Ectodermal cell (in vitro differentiated cells): ENCODE data around the gene USH1C.

Source experiments
- H3K27ac ChIP-seq: 2 replicates; pipeline ENCODE4 v1.7.0; 2013; ENCODE audit warnings: mild to moderate bottlenecking, low read depth, low read length; ENCODE audit not compliant: insufficient read depth, poor library complexity, severe bottlenecking
- H3K27me3 ChIP-seq: 2 replicates; pipeline ENCODE4 v1.7.0; 2013; ENCODE audit warnings: mild to moderate bottlenecking, low read length; ENCODE audit not compliant: insufficient read depth, control insufficient read depth, poor library complexity, severe bottlenecking
- H3K36me3 ChIP-seq: one replicate; pipeline ENCODE4 v1.7.0; 2013; ENCODE audit warnings: low read length; ENCODE audit not compliant: control insufficient read depth, insufficient read depth
- H3K4me1 ChIP-seq: one replicate; pipeline ENCODE4 v1.7.0; 2013; ENCODE audit warnings: low read length; ENCODE audit not compliant: control insufficient read depth, insufficient read depth
- H3K4me3 ChIP-seq: 2 replicates; pipeline ENCODE4 v1.7.0; 2013; ENCODE audit warnings: low read depth, low read length, control low read depth; ENCODE audit not compliant: insufficient read depth
- H3K9me3 ChIP-seq: 2 replicates; pipeline ENCODE4 v1.7.0; 2013; ENCODE audit warnings: mild to moderate bottlenecking, low read length, moderate library complexity; ENCODE audit not compliant: control insufficient read depth
- WGBS, 2 experiments: methylation state at CpG; one replicate each; pipeline ENCODE4 v1.1.7; 2013; ENCODE audit warnings: missing lambda C conversion rate in 2 of 2; 5-methylcytosine and 5-hydroxymethylcytosine counted together

Gene USH1C

GRCh38 chr11:17527628-17527995, 16.6 kb downstream of the USH1C start:
- H3K27ac ChIP-seq, result no peak overlapping the region
- peaks cover 8% of the 10 kb centered on the region for H3K4me1 ChIP-seq
- 87 to 88% methylated on average over 3 of the region's 3 CpGs for WGBS, 2 experiments
- no peaks in the 10 kb centered on the region for H3K27me3 ChIP-seq
- no peak overlapping the region for H3K4me3 ChIP-seq
- H3K36me3 ChIP-seq, result no peaks in the 10 kb centered on the region
- no peaks in the 10 kb centered on the region for H3K9me3 ChIP-seq

DNA sequence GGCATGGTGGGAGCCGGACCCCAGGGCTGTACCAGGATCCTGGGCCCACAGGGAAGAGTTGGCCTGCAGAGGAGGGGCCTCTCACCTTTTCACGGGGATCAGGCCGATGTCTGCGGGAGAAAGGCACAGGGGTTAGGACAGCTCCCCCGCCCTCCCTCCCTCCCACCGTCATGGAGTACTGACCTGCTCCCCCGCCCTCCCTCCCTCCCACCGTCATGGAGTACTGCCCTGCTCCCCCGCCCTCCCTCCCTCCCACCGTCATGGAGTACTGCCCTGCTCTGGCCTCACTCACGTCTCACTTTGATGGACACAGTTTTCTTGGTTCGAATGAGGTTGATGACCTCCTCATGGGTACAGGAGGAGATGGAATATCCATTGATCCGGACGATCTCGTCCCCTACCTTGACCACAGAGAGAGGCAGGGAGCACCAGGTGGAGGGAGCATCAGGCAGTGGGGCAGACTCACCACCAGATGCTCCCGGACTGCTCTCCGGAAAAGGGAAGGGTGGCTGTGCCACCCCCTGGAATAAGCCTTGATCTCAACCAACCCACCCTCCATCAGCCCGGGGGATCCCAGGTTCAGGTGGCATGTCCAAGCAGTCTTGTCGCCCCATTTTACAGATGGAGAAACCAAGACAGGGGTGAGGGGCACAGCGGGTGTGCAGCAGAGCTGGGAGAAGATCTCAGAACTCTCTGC, 17.1 kb downstream of the USH1C start:
- 87 to 92% methylated on average over 14 to 15 of the region's 20 CpGs for WGBS, 2 experiments
- peaks cover 8% of the 10 kb centered on the region for H3K4me1 ChIP-seq

DNA sequence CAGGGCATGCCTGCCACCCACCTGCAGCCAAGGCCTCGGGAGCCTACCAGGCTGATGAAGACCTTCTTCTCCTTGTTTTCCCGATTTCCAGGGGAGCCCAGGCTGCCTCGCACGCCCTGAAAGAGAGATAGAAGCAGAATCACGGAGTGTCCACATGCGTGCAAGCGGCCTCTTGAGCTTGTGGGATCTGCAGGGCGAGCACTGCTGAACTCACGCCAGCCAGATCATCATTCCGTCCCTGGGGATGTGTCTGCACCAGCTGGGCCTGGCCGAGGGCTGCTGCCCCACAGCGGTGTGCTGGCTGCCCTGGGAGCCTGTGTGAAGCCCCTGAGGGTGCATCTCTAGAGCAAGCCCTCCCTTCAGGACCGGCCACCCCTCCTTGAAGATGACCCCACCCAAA, 17.9 kb downstream of the USH1C start:
- Histone ChIP-seq H3K36me3 (no peaks in the 10 kb centered on the region), H3K4me1 (peaks cover 8% of the 10 kb centered on the region), H3K27me3 (no peaks in the 10 kb centered on the region), H3K4me3 (no peak overlapping the region), H3K9me3 (no peaks in the 10 kb centered on the region), H3K27ac (no peak overlapping the region)
- WGBS, 2 experiments, result 91 to 92% methylated on average over 13 of the region's 13 CpGs

More for the DNA sequence above, 17.1 kb downstream of the USH1C start:
- no peaks in the 10 kb centered on the region for H3K9me3 ChIP-seq
- H3K36me3 ChIP-seq, result no peaks in the 10 kb centered on the region
- no peak overlapping the region for H3K27ac ChIP-seq
- no peak overlapping the region for H3K4me3 ChIP-seq
- no peaks in the 10 kb centered on the region for H3K27me3 ChIP-seq

GRCh38 chr11:17525570-17525969, 18.6 kb downstream of the USH1C start:
- H3K9me3 ChIP-seq, result no peaks in the 10 kb centered on the region
- 91 to 94% methylated on average over 4 of the region's 4 CpGs for WGBS, 2 experiments
- no peaks in the 10 kb centered on the region for H3K27me3 ChIP-seq
- H3K4me3 ChIP-seq, result no peak overlapping the region
- no peaks in the 10 kb centered on the region for H3K36me3 ChIP-seq
- H3K4me1 ChIP-seq, result peaks cover 8% of the 10 kb centered on the region
- no peak overlapping the region for H3K27ac ChIP-seq

- no peak overlapping the region for H3K4me3 ChIP-seq
- H3K9me3 ChIP-seq, result no peaks in the 10 kb centered on the region
- no peaks in the 10 kb centered on the region for H3K4me1 ChIP-seq
- H3K27ac ChIP-seq, result no peak overlapping the region
- no peaks in the 10 kb centered on the region for H3K36me3 ChIP-seq
- WGBS, 2 experiments, result 94 to 96% methylated on average over 9 of the region's 9 CpGs
- no peaks in the 10 kb centered on the region for H3K27me3 ChIP-seq
Measured at GRCh38 chr11:17524221-17524620, 20.0 kb downstream of the USH1C start.

- no peak overlapping the region for H3K27ac ChIP-seq
- WGBS, 2 experiments, result 91 to 92% methylated on average over 17 of the region's 17 CpGs
- H3K4me1 ChIP-seq, result no peaks in the 10 kb centered on the region
- H3K27me3 ChIP-seq, result no peaks in the 10 kb centered on the region
- no peaks in the 10 kb centered on the region for H3K36me3 ChIP-seq
- no peak overlapping the region for H3K4me3 ChIP-seq
- H3K9me3 ChIP-seq, result no peaks in the 10 kb centered on the region
Measured at GRCh38 chr11:17522655-17523054, 21.6 kb downstream of the USH1C start.

GRCh38 chr11:17521106-17521900, 22.9 kb downstream of the USH1C start:
- no peaks in the 10 kb centered on the region for H3K4me1 ChIP-seq

DNA sequence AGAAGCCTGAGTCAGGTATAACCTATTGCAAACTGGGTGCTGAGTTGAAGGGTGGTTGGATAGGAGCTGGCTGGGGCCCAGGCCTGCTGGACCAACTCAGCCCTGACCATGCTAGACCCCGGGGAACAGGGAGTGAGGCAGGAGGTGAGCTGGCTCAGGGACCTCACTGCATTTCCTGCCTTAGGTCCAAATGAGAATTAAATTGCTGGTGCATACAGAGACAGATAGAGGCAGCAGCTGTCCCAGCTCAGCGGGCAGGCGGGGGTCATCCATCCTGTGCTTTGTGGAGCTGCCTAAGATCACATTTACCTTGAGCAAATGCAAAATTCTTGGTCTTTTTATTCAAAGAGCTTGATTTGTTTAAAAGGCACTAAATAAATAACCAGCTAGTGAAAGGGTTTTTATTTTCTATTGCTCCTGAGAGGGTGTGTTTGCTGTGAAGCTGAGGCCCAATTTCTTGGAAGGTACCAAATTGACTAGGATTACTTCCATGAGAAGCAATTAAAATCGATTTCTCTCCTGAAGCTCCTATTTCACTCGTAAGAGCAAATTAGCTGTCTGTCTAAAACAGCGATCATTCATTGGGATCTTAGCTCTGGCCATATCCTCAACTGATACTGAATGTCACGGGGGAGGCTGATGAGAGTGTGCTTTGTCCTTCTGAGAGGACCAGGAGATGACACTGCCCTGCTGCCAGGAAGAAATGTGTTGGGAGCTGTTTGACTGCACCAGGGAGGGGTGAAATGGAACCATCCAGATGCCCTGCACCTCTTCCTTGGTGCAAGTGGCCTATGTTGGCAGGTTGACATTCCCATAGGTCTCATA, 24.9 kb downstream of the USH1C start:
- no peaks in the 10 kb centered on the region for H3K9me3 ChIP-seq
- no peak overlapping the region for H3K4me3 ChIP-seq
- WGBS, 2 experiments, result 87 to 88% methylated on average over 7 of the region's 7 CpGs
- H3K27me3 ChIP-seq, result no peaks in the 10 kb centered on the region
- no peak overlapping the region for H3K27ac ChIP-seq
- H3K36me3 ChIP-seq, result no peaks in the 10 kb centered on the region
- H3K4me1 ChIP-seq, result no peaks in the 10 kb centered on the region

More at GRCh38 chr11:17521106-17521900, 22.9 kb downstream of the USH1C start:
- H3K27me3 ChIP-seq, result no peaks in the 10 kb centered on the region
- no peaks in the 10 kb centered on the region for H3K9me3 ChIP-seq
- WGBS, 2 experiments, result 93% methylated on average over 10 to 11 of the region's 11 CpGs
- no peak overlapping the region for H3K4me3 ChIP-seq
- no peaks in the 10 kb centered on the region for H3K36me3 ChIP-seq
- no peak overlapping the region for H3K27ac ChIP-seq

DNA sequence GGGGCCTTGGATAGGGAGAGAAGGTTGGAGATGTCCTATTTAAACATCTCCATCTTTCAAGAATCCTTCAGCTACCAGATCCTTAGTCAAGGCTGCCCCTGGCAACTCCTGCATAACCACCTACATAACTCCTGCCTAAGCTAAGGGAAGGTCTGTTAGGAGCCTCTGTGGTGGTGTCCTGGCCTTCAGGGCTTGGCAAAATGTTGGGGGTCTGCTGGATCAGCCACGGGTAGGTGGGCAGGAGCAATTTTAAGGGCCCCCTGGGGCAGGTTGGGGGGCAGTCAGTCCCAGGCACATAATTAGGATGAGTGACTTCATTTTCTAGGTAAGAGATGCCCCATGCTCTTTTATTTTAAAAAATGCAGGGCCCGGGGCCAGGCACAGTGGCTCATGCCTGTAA, 25.9 kb downstream of the USH1C start:
- Histone ChIP-seq H3K36me3 (no peaks in the 10 kb centered on the region), H3K9me3 (no peaks in the 10 kb centered on the region), H3K27me3 (no peaks in the 10 kb centered on the region), H3K4me3 (no peak overlapping the region), H3K4me1 (no peaks in the 10 kb centered on the region), H3K27ac (no peak overlapping the region)
- 93 to 96% methylated on average over 2 of the region's 2 CpGs for WGBS, 2 experiments

DNA sequence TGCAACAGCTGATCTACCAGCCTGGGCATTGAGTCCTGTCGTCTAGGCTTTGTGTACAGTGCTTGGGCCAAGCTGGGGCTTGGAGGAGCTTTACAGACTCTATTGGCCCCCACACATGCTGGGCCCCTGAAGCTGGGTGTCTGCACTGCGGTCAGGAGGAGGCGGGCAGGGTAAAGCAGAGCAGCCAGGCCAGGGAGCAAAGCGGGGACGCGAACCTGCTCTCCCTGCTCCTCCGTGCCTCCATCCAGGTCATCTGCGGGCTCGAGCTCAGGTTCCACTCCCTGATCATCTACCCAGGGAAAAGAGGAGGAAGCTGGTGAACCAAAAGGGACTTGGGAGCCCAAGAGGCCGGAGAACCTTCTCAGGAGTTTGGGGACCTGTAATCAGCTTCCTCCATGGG, 27.0 kb downstream of the USH1C start:
- no peaks in the 10 kb centered on the region for H3K27me3 ChIP-seq
- H3K36me3 ChIP-seq, result no peaks in the 10 kb centered on the region
- H3K4me3 ChIP-seq, result no peak overlapping the region
- WGBS, 2 experiments, result 94 to 95% methylated on average over 10 of the region's 10 CpGs
- H3K27ac ChIP-seq, result no peak overlapping the region
- H3K9me3 ChIP-seq, result no peaks in the 10 kb centered on the region
- no peaks in the 10 kb centered on the region for H3K4me1 ChIP-seq
